ENCODE data around the gene RAB3IL1.

The RAB3IL1 gene

DNA sequence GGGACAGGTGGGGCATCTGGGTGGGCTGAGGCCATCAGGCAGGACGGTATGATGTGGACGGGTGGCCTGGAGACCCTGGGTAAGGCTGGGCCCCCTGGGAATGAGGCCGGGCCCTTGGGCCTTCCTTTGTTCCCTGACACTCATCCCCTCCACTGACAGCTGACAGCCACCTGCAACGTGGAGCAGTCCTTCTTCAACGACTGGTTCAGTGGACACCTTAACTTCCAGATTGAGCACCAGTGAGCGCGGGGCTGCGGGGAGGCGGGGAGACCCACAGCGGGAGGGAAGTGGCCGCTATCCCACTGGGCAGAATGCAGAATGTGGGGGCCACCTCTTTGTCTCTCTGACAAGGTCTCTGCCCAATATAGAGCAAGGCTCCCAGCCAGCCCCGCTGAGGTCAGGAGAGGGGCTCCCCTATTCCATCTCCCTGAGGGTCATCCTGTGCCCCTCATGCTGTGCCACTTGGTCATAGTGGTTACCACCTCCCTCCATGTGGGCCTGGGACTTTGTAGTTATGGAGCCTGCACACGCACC lies 53.8 kb downstream of the RAB3IL1 start:
- DNase-seq, result no peak

DNA sequence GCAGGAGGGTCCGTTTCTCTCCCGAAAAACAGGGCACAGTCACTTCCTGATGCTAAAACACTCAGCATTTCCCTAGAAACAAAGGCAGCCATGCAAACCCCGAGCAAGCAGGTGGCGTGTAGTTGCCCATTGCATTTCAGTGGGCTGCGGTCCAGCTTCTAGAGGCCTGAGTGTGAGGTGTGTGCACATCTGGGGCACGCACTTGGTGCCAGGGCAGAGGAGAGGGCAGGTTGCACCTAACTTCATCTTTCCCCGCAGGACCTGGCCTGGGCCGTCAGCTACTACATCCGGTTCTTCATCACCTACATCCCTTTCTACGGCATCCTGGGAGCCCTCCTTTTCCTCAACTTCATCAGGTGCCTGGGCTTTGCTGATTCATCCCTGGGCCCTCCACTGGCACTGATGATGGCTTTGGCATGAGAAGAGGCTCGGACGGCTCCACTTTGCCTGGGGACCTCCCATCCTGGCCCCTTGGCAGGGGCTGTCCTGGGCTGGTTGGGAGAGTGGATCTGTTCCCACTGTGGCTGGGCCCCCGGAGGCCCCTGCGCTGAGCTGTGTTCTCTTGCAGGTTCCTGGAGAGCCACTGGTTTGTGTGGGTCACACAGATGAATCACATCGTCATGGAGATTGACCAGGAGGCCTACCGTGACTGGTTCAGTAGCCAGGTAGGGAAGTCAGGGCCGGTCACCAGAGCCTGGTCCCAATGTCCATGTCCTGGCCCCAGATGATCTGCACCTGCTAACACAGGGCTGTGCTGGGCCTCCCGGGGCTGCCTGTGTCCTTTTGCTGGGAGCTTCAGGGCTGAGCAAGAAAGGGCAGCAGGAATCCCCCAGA lies 54.4 kb downstream of the RAB3IL1 start:
- no peak for DNase-seq

- no peak for DNase-seq
These were observed 55.7 kb downstream of the RAB3IL1 start for GRCh38 chr11:61861634-61862033.

DNA sequence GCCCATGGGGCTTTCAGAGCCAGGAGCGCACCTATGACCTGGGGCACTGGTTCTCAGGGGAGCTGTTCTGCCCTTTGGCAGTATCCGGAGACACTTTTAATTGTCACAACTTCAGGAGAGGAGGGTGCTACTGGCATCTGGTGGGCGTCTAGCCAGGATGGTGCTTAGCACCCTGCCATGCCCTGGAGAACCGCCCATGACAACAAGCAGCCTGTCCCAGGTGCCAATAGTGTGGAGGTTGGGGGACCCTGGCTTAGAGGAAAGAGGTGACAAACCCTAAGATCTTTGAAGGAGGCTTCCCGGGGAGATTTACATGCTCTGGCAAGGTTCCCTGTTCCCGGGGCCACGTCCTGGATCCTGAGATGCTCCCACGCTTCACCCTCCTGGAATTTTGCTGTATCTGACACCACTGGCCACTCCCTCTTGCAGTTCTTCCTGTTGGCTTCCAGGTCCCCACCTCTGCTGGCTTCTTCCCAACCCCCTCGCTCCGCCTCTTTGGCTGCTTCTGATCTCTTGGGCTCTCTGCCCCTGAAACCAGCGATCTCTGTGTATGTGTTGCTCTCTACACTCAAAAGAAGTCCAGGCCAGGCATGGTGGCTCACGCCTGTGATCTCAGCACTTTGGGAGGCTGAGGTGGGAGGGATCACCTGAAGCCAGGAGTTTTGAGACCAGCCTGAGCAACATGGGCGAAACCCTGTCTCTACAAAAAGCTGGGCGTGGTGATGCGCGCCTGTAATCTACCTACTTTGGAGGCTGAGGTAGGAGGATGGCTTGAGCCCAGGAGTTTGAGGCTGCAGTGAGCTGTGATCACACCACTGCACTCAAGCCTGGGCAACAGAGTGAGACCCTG lies 57.1 kb downstream of the RAB3IL1 start:
- DNase-seq, result no peak

DNA sequence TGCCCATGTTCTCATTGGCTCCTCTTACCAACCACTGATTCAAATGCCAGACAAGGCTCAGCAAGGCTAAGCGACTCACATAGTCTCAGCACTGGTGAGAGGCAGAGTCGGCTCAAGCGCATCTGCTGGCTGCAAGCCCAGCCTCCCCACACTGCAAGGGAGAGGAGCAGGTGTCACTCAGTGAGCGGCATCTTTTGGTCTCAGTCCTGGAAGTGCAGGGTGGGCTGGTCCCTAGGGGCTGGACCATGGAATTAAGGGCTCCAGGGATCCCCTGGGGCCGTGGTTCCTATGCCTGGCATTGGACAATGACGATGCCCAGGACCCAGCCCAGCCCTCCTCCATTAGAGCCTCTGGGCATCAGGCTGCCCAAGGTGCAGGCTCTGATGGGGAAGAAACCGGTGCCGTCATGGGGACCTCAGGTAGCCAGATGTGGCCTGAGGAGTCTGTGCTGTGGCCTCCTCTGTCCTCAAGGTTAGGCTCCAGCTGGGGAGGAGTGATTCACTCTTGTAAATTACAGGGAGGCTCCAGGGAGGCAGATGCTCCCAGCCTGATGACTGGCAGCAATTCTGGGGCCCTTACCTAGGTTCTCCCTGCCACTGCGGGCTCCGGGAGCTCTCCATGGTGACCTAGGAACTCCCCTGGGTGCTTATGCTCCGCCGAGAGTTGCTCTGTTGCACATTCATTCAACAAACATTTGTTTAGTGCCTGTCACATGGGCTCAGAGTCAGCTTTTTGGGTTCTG lies 61.3 kb downstream of the RAB3IL1 start:
- no peak for DNase-seq

DNA sequence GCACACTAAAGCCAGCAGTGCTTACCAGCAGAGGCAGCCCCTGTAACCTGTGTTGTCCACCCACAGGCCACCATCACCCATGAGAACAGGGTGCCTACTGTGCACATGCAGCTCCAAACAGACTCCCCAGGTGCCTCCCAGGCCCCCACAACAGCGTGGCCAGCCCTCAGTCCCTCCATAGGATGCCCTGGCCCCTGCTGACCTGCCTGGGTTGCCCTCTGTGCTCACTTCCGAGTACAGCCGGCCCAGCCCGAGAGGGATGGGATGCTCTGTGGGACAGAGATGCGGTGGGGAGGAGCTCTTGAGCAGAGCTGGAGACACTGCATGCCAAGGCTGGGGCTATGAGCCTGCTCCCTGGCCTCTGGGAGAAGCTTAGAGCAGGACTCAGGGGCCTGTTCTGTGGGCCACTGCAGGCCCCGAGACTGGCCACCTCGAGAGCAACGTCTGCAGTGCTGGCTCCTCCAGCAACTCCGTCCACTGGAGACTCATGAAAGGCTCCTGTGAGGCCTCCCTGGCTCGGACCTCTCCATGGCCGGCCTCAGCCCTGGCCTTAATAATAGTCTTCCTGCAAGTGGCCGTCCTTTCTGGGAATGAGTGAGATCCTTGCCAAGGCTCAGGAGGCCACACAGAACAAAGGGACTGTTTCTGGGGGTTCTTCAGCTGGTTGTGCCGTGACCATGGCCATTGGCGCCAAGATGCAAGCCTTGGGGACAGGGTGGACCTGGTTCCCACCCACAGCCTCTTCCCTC lies 62.2 kb downstream of the RAB3IL1 start:
- DNase-seq, result no peak

DNA sequence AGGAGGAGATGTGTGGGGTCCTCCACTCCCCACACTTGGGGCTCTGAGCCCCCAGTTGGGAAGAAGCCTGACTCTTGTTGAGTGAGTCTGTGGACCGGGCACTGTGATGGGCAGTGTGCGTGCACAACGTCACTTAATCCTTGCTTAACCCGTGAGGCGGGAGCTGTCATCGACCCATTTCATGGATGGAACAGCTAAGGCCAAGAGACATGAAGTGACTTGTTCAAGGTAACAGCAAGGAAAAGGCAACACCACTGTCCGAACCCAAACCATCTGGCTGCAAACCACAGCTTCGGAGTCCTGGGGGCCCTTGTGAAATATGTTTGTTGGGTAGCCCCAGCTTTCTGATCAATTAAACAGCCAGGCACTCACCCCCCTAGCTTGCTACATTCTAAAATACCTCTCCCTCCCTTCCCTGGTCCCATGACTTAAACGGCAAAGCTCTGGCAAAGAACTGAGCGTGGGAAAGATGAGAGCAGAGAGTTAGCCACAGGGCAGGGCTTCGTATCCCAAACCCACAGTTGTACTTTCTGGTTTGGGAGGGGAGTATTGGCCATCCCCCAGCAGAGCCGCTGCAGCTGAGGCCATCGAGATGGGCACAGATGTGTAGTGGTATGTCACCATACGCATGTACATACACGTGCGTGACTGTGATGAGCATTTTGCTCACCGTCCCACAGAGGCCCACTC lies 63.0 kb downstream of the RAB3IL1 start:
- no peak for DNase-seq

- DNase-seq, result no peak
These were observed 63.6 kb downstream of the RAB3IL1 start for GRCh38 chr11:61853698-61854169.

DNA sequence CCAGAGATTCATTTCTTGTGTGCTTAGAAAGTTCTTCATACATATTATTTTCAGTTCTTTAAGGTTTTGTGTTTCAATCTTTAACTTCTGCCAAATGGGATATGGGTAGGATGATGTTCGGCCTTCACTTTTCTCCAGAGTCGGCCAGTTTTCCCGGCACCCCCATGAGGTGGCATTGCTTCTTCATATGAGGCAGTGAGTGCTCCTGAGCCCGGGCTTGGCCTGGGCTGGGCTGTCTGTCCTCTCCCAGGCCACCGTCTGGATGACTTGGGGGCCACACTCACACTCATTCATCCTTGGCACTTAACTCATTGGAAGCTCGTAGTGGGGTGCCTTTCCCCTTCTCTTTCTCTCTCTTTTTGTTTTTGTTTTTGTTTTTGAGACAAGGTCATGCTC lies 65.5 kb downstream of the RAB3IL1 start:
- no peak for DNase-seq

GRCh38 chr11:61851113-61851899 lies 66.1 kb downstream of the RAB3IL1 start:
- no peak for DNase-seq

GRCh38 chr11:61850687-61851086 lies 66.7 kb downstream of the RAB3IL1 start:
- no peak for DNase-seq

DNA sequence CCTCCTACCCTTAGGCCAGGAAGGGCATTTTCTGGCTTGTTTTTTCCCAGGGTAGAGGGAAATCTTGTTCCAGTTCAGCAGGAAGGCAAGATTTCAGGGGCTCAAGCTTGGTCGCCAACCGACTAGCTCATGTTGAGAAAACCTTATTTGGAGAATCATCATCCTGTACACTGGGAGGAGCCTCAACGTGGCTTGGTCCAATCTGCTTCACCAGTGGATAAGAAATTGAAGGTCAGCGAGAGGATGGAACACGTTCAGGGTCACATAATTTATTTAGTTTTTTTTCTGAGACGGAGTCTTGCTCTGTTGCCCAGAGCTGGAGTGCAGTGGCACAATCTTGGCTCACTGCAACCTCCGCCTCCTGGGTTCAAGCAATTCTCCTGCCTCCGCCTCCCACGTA lies 68.7 kb downstream of the RAB3IL1 start:
- DNase-seq, result no peak

- no peak for DNase-seq
These were observed 69.3 kb downstream of the RAB3IL1 start for GRCh38 chr11:61847914-61848581.
